Stomach (tissue), 9 donors: ENCODE data around the gene PLD3. TPM values are rescaled to one million over a fixed set of nuclear protein-coding genes. Genes with fewer than 3 reads are reported as not detected.
A peak's percentile ranks its signal among the peaks of the same experiment; 100 is the strongest.

Experiments used
- DNase-seq, 2 donors: peaks; one replicate each; pipeline versions ENCODE4 v3.0.0 to v3.0.0-alpha.2; 2013 to 2019
- H3K27ac ChIP-seq, 5 donors: fragments of 200-600 bp in 4 of 5; sonication (generic) in 4 of 5; one replicate each; pipeline ENCODE4 v1.5.1; 2013 to 2019; ENCODE audit warnings: mild to moderate bottlenecking in 1 of 5, moderate library complexity in 1 of 5
- H3K27me3 ChIP-seq, 3 donors: fragments of 200-600 bp; sonication (generic); one replicate each; pipeline ENCODE4 v1.5.1; 2017 to 2019; ENCODE audit warnings: mixed run types in 1 of 3
- H3K36me3 ChIP-seq, 4 donors: fragments of 200-600 bp; sonication (generic); 1 replicate in 3 of 4; 2 replicates in 1 of 4; pipeline ENCODE4 v1.5.1; 2016 to 2019
- H3K4me1 ChIP-seq, 4 donors: fragments of 200-600 bp; sonication (generic); one replicate each; pipeline ENCODE4 v1.5.1; 2016 to 2019
- H3K4me3 ChIP-seq, 4 donors: fragments of 200-600 bp; sonication (generic) in 3 of 4; one replicate each; pipeline ENCODE4 v1.5.1; 2016 to 2019; ENCODE audit warnings: mild to moderate bottlenecking in 1 of 4
- H3K9me3 ChIP-seq, 4 donors: fragments of 200-600 bp; sonication (generic); one replicate each; pipeline ENCODE4 v1.5.1; 2016 to 2019
- CTCF ChIP-seq, 7 experiments: fragments of 450-650 bp in 4 of 7; fragments of 200-600 bp in 3 of 7; sonication (generic) in 3 of 7; IDR thresholded peaks; one replicate each; pipeline ENCODE4 v1.5.1; 2016 to 2019; ENCODE audit warnings: antibody characterized with exemption in 7 of 7, control low read depth in 2 of 7, mild to moderate bottlenecking in 1 of 7
- EP300 ChIP-seq: sonication (generic); formaldehyde crosslinking; IDR thresholded peaks from one replicate; pipeline ENCODE4 v1.6.1; 2017; ENCODE audit warnings: antibody characterized with exemption
- POLR2A ChIP-seq, 4 donors: fragments of 450-650 bp; IDR thresholded peaks; one replicate each; pipeline ENCODE4 v1.6.1; 2016; ENCODE audit warnings: antibody characterized with exemption in 4 of 4, control low read depth in 2 of 4, mild to moderate bottlenecking in 1 of 4, moderate library complexity in 1 of 4
- POLR2AphosphoS5 ChIP-seq, 3 donors: sonication (generic); formaldehyde crosslinking; IDR thresholded peaks; one replicate each; pipeline ENCODE4 v1.6.1; 2016; ENCODE audit warnings: antibody characterized with exemption in 3 of 3
- WGBS, 5 donors: extraction: QIAGEN DNeasy Blood & Tissue Kit in 3 of 5; methylation state at CpG; one replicate each; pipeline versions ENCODE4 v1.1.5 to v1.1.7; 2013 to 2018; 5-methylcytosine and 5-hydroxymethylcytosine counted together
- intact Hi-C: fragments of 100-400 bp; cut with DNase I; formaldehyde crosslinking; loops from one replicate; pipeline ENCODE4 v1.15.1; 2023; ENCODE audit warnings: low total_unique reads
- polyA plus RNA-seq, 3 donors: library from polyadenylated mRNA; stranded (reverse); fragments of 200-250 nt; gene quantifications; one replicate each; pipeline ENCODE4 v1.2.3, GENCODE V29; 2013
- total RNA-seq, 5 donors: library from RNA; depleted of rRNA; stranded (reverse); fragments of >200 nt; gene quantifications; one replicate each; pipeline versions ENCODE4 v1.1.0 to v1.2.3, GENCODE V29; 2014 to 2016
- donor health status: healthy with polysubstance abuse.
- donor health status: Bipolar disorder and iron deficiency.
- donor health status: healthy.

The PLD3 gene
- total and polyA plus RNA-seq, 8 donors: 58.8 to 273 (median 145) TPM

GRCh38 chr19:40344422-40344821 is 4.1 kb upstream of the PLD3 start:
- peaks cover 0 to 27% (median 22%) of the 10 kb centered on the region in 4 donors for H3K36me3 ChIP-seq
- H3K4me1 ChIP-seq: peaks cover 9 to 41% (median 21%) of the 10 kb centered on the region in 4 donors
- TF ChIP-seq EP300: no peak
- TF ChIP-seq POLR2AphosphoS5 (IDR thresholded peaks at IDR 0.05): no peak
- no peak for TF ChIP-seq POLR2A (IDR thresholded peaks at IDR 0.05)
- TF ChIP-seq CTCF (IDR thresholded peaks at IDR 0.05): no peak
- DNase-seq: no peak
- intact Hi-C loops: no loop called here
- no peak overlapping the region for H3K4me3 ChIP-seq
- no peaks in the 10 kb centered on the region for H3K27me3 ChIP-seq
- WGBS, 5 donors: 67 to 81% (median 75%) methylated on average over 6 to 7 of the region's 7 CpGs
- no peak overlapping the region for H3K27ac ChIP-seq
- no peaks in the 10 kb centered on the region for H3K9me3 ChIP-seq

DNA sequence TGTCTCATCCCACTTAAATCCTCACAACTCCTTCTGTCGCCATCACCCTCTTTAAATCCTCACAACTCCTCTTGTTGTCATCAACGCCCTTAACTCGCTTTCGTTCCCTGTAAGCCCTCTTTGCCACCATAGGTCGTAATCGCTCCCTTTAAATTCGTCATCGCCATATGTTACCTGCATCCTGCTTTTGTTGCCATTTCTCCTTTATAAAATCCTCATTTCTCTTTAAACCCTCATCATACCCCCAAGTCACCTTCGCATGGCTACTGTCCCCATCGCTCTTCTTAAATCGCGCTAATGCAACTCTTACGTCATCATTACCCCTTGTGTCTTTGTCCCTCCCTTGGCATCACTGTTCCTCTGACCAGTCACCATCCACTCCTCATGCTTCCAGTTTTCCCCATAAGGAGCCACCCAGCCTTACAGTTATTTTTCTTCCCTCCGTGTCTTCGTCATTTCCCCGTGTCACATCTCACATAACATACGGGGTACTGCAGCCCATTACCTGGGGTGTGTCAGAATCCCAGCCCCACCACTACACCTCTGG is 539 bp downstream of the PLD3 start:
- Histone ChIP-seq H3K4me3 (peak overlapping the region; percentile 64 to 86 (median 70)), H3K27ac (peak overlapping the region in 4 of 5 donors; percentile 76 to 87 (median 83)), H3K9me3 (no peaks in the 10 kb centered on the region), H3K36me3 (peaks cover 0 to 10% (median 0%) of the 10 kb centered on the region in 4 donors), H3K27me3 (no peaks in the 10 kb centered on the region), H3K4me1 (peaks cover 14 to 40% (median 29%) of the 10 kb centered on the region in 4 donors)
- intact Hi-C loops: no loop called here
- 12 to 16% (median 14%) methylated on average over 17 of the region's 17 CpGs for WGBS, 5 donors
- DNase-seq: peak in 1 of 2 donors; percentile 57
- TF ChIP-seq POLR2A (IDR thresholded peaks at IDR 0.05) (no peak), POLR2AphosphoS5 (IDR thresholded peaks at IDR 0.05) (peak in 1 of 3 donors; percentile 22)

- TF ChIP-seq POLR2AphosphoS5 (IDR thresholded peaks at IDR 0.05): no peak
- TF ChIP-seq POLR2A (IDR thresholded peaks at IDR 0.05): no peak
- no peak for TF ChIP-seq EP300
- no peak for TF ChIP-seq CTCF (IDR thresholded peaks at IDR 0.05)
- no peak overlapping the region for H3K27ac ChIP-seq
- no peaks in the 10 kb centered on the region for H3K9me3 ChIP-seq
- 77 to 91% (median 85%) methylated on average over 9 of the region's 9 CpGs for WGBS, 5 donors
- H3K4me1 ChIP-seq: peaks cover 0 to 21% (median 2%) of the 10 kb centered on the region in 4 donors
- H3K27me3 ChIP-seq: no peaks in the 10 kb centered on the region
- peaks cover 0 to 28% (median 8%) of the 10 kb centered on the region in 4 donors for H3K36me3 ChIP-seq
- no peak overlapping the region for H3K4me3 ChIP-seq
- DNase-seq: no peak
- intact Hi-C loops: no loop called here
Measured at GRCh38 chr19:40355975-40356680, 7.6 kb downstream of the PLD3 start.

DNA sequence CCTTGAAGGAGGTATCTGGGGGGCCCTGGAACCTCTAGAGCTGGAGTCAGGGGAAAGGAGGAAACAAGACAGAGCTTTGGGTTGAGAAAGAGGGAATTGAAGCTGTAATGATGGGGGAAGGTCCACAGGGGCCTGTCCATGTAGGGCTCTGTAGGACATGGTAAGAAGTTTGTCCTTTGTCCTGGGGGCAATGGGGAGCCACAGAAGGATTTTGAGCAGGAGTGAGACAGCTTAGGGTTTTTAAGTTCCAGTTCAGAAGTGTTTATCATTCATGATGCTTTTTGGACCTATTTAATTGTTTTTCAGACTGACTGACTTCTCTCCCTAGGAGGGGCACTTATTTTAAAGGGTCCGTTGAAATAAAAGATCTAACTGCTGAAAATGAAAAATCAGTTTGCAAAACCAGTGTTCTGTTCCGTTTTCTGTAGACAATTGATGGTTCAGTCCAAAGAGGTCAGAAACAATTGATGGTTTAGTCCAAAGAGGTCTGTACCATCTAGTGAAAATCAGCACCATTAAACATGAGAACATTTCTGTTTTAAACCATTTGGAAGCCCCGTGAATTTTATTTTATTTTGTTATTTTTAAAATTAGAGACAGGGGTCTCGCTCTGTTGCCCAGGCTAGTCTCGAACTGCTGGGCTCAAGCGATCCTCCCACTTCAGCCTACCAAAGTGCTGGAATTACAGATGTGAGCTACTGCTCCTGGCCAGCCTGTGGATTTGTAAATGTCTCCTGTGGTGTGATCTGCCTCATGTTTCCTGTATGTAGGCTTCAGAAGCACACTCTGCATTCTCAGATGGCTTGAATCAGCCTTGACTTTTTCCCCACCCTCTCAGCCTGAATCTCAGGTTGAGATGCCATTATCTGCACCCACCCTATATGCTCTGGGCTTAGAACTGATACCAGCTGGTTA is 8.4 kb downstream of the PLD3 start:
- H3K4me1 ChIP-seq: peaks cover 0 to 25% (median 2%) of the 10 kb centered on the region in 4 donors
- 88 to 94% (median 89%) methylated on average over 6 of the region's 6 CpGs for WGBS, 5 donors
- no peak overlapping the region for H3K27ac ChIP-seq
- H3K27me3 ChIP-seq: no peaks in the 10 kb centered on the region
- H3K4me3 ChIP-seq: no peak overlapping the region
- peaks cover 0 to 30% (median 8%) of the 10 kb centered on the region in 4 donors for H3K36me3 ChIP-seq
- TF ChIP-seq POLR2AphosphoS5 (IDR thresholded peaks at IDR 0.05) (no peak), POLR2A (IDR thresholded peaks at IDR 0.05) (no peak), CTCF (IDR thresholded peaks at IDR 0.05) (no peak), EP300 (no peak)
- no peaks in the 10 kb centered on the region for H3K9me3 ChIP-seq
- no peak for DNase-seq
- intact Hi-C loops: no loop called here
